ENCODE measurements around the gene SLAMF6.

- TF ChIP-seq POLR2A (IDR thresholded peaks at IDR 0.05; ENCODE audit: low read depth, low read length) (no peak), POLR2AphosphoS5 (IDR thresholded peaks at IDR 0.05; ENCODE audit: low read depth, low read length) (no peak), TAF1 (IDR thresholded peaks at IDR 0.05; ENCODE audit: borderline replicate concordance, low read depth, low read length) (no peak)
Observed at GRCh38 chr1:160500321-160500990, 22.6 kb downstream of the SLAMF6 start.

All from GM12892 (cell line).